Stimulated activated naive CD8-positive, alpha-beta T cell treated with anti-CD3 and anti-CD28 coated beads, Interleukin-15, Interleukin-2, amounts not matched to agents 100 U/mL and 50 U/mL, for 24 hours (primary cell): ENCODE measurements around the gene UBIAD1.
A peak's percentile ranks its signal among the peaks of the same experiment; 100 is the strongest.
"Not testable (repeated sequence)": the region's sequence is repeated elsewhere in the genome, so short reads cannot be mapped to it uniquely, and the experiment has no call there.

Source experiments
- ATAC-seq: fragments of 150-1000 bp; cut with Tn5 transposase; one replicate; pipeline ENCODE4 v1.10.0; 2021
- DNase-seq: peaks from one replicate; pipeline ENCODE4 v3.0.0; 2021

UBIAD1 gene

DNA sequence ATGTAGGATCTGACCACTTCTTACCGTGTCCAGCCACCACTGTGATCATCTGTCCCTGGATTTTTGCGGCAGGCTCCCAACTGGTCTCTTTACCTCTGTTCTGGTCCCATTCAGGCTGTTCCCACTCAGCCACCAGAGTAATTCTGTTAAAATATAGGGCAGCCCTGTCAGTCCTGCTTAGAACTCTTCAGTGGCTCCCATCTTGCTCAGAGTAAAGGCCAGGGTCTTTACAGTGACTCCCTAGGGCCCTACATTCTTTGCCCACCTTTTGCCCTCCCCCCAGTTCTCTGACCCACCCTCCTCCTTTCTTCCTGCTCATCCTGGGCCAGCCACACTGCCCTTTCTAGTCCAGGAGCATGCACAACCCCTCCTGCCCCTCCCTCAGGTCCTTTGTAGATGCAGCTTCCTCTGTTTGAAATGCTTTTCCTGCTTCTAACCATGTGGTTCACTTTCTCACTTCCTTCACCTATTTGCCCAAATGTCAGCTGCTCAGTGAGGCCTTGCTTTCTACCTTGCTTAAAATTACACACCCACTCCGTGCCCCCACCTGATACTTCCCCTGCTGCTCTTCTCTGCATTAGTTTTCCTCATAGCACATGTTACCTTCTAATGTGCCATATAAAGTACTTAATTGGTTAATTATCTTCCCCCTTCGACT, 7.8 kb downstream of the UBIAD1 start:
- peak; percentile 60 for ATAC-seq
- DNase-seq: peak; percentile 12

- DNase-seq (no peak), ATAC-seq (no peak)
These were observed 8.7 kb downstream of the UBIAD1 start for GRCh38 chr1:11281518-11282331.

GRCh38 chr1:11283151-11283550, 10.2 kb downstream of the UBIAD1 start:
- ATAC-seq (no peak), DNase-seq (no peak)

DNA sequence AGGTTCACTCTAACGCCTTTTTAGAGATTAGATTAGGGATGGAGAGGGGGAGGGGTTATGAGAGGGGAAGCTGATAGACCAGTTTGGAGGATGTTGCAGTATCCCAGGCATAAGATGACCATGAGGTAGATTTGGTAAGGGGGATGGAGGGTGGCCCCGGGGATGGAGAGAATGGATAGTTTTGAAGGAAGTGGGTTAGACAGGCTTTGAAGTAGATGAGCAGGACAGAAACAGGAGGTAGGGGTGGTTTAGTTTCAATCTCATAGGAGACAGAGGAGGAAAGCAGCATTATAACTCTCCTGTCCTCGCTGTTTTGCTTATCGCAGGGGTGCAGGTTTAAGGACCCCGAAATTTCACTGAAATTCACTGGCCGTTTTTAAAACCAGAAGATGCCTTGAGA, 11.8 kb downstream of the UBIAD1 start:
- ATAC-seq (no peak), DNase-seq (no peak)

GRCh38 chr1:11285883-11286734, 13.1 kb downstream of the UBIAD1 start:
- no peak for ATAC-seq

DNA sequence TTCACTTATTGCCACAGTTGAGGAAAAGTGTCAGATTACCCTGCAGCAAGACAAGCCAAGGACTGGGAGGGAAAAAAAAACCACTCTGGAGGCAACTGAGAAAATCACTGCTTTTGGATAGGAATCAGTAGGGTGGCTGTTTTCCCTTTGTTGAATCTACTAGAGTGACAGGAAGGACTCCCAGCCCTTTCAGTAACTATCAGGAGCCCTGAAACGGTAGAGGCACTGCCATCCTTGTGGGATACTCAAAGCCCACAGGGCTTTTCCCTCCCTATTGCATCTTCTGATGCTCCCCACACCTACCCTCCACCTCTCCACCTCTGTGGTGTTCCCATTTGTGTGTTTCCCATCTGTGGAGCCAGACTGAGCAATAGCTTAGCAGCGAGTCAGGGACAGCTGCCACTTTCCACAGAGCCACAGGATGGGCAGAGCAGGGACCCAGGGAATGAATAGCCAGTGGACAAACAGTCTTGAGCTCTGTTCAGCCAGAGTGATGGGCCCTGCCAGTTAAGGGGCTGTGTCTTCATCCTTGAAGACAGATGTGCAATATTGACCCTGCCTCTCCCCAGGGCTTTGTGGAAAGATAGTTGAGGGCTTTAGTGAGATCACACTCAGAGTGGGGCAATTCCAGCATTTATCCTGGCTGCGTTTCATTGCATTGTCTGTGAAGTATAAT, 13.9 kb downstream of the UBIAD1 start:
- DNase-seq (no peak), ATAC-seq (no peak)

More at GRCh38 chr1:11285883-11286734, 13.1 kb downstream of the UBIAD1 start:
- no peak for DNase-seq

GRCh38 chr1:11289064-11289463, 16.1 kb downstream of the UBIAD1 start:
- ATAC-seq: no peak
- no peak for DNase-seq

DNA sequence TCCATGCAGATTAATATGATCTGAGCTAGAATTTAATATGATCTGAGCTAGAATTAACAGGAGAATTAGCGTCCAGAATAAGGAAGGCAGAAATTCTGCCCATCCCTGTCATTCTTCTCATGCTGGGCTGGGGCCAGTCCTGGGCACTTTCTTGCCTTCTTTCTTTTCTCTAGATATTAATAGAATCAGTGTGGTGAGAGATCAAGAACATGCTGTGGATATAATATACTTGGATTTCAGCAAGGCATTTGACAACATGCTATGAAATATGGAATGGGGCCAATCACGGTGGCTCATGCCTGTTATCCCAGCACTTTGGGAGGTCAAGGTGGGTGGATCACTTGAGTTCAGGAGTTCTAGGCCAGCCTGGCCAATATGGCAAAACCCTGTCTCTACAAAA, 18.1 kb downstream of the UBIAD1 start:
- no peak for DNase-seq
- no peak for ATAC-seq

DNA sequence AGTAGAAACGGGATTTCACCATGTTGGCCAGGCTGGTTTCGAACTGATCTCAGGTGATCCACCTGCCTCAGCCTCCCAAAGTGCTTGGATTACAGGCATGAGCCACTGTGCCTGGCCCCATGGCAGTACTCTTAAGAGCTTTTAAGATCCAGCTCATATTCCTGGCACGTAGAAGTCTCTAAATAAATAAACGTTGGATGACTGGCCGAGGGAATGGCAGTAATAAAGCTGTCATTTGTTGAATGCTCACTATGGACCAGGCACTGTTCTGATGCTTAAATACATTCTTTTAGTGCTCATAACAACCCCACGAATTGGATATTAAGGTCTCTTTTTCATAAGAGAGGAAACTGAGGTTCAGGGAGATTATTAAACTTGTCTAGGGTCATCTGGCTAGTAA, 20.9 kb downstream of the UBIAD1 start:
- no peak for DNase-seq
- no peak for ATAC-seq

DNA sequence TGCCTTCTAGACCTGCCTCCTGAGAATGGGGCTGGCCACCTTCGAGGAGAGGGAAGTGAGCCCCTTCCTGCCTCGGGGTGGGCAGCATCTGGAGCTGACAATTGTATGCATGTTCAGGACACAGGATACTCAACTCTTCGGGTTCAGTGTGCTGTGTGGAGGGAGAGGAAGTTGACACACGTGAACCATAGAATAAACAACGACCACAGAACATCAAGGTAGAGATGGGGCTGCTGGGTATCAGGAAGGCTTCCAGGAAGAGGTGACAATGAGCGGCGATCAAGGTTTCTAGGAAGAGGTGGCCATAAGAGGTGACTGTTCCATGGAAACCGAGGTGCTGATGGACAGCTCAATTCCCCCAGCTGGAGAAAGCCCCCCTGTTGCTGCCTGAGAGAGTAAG, 22.0 kb downstream of the UBIAD1 start:
- DNase-seq: no peak
- no peak for ATAC-seq

GRCh38 chr1:11295905-11296304, 22.9 kb downstream of the UBIAD1 start:
- DNase-seq (no peak), ATAC-seq (no peak)

DNA sequence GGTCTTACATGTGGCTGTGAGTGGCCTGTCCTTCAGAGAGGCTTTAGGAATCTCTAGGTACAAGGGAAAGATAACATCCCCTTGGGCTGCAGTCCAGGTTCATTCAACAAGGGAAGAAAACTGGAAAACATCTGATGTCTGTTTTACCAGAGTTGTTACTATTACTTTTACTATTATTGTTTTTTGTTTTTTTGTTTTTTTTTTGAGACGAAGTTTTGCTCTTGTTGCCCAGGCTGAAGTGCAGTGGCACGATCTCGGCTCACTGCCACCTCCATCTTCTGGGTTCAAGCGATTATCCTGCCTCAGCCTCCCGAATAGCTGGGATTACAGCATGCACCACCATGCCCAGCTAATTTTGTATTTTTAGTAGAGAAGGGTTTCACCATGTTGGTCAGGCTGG, 24.8 kb downstream of the UBIAD1 start:
- not testable (repeated sequence) for DNase-seq, ATAC-seq

GRCh38 chr1:11298390-11299224, 25.6 kb downstream of the UBIAD1 start:
- no peak for DNase-seq
- ATAC-seq: no peak

GRCh38 chr1:11299225-11299574, 26.2 kb downstream of the UBIAD1 start:
- DNase-seq (no peak), ATAC-seq (no peak)

DNA sequence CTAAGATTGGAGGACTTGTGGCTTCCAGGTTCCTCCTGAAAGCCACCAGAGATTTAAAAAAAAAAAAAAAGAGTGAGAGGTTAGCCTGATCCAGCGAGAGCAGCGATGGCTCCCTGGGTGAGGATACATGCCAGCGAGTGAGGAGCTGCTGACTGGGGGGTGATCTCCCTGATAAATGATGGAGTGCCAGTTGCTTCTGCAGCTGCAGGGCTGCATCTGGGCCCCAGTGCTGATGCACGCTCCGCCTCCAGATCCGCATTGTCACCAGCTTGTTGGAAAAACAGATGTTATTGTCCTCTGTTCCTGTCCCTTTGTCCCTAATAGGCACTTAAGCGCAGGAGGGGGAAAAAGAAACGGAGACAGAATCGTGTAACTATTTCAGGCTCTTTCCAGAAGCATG, 28.6 kb downstream of the UBIAD1 start:
- no peak for ATAC-seq
- no peak for DNase-seq

GRCh38 chr1:11302366-11302765, 29.4 kb downstream of the UBIAD1 start:
- no peak for DNase-seq

GRCh38 chr1:11305516-11305915, 32.5 kb downstream of the UBIAD1 start:
- ATAC-seq, DNase-seq: not testable (repeated sequence)

More at GRCh38 chr1:11302366-11302765, 29.4 kb downstream of the UBIAD1 start:
- no peak for ATAC-seq

DNA sequence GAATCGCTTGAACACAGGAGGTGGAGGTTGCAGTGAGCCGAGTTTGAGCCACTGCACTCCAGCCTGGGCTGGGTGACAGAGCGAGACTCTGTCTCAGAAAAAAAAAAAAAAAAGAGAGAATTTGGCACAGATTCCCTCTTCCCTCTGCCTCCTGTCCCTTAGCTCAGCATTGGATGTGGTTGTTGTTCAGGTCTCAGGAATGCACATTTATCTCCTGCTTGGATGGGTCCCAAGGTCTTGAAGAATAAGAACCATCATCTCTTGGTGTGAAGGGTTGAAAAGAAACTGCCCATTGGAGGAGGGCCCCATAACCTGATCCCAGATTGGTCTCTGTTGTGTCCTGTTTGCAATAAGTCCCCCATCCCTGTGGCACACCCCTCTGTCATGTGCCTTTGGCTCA, 34.9 kb downstream of the UBIAD1 start:
- DNase-seq: no peak

GRCh38 chr1:11308699-11309224, 35.8 kb downstream of the UBIAD1 start:
- ATAC-seq (no peak), DNase-seq (no peak)

More for the DNA sequence above, 34.9 kb downstream of the UBIAD1 start:
- no peak for ATAC-seq

GRCh38 chr1:11309385-11309784, 36.4 kb downstream of the UBIAD1 start:
- DNase-seq (no peak), ATAC-seq (no peak)
